NCI-H2171 (cell line): ENCODE measurements around the gene OR2T27.
"Not testable (repeated sequence)": the region's sequence is repeated elsewhere in the genome, so short reads cannot be mapped to it uniquely, and the experiment has no call there.

Source experiments
- DNase-seq: peaks from one replicate; lab custom pipeline; 2025; lab: John Stamatoyannopoulos, UW

OR2T27 gene

GRCh38 chr1:248655354-248655753, at the start of gene OR2T27:
Gene OR2T27 (minus strand): TSS chr1:248655528. CDS start chr1:248650884, 4,644 bp downstream.
- not testable (repeated sequence) for DNase-seq

- no peak for DNase-seq
Observed at GRCh38 chr1:248704606-248705005, 49.3 kb upstream of the OR2T27 start.

GRCh38 chr1:248703674-248704073, 48.3 kb upstream of the OR2T27 start:
- no peak for DNase-seq

GRCh38 chr1:248702714-248703113, 47.4 kb upstream of the OR2T27 start, which contains the start of gene OR14I1:
Gene OR14I1 (minus strand): TSS chr1:248702766.
- DNase-seq: no peak

- no peak for DNase-seq
Observed at GRCh38 chr1:248699099-248699498, 43.8 kb upstream of the OR2T27 start.

GRCh38 chr1:248697907-248698306, 42.6 kb upstream of the OR2T27 start:
- no peak for DNase-seq

GRCh38 chr1:248696774-248697173, 41.4 kb upstream of the OR2T27 start:
- no peak for DNase-seq

- no peak for DNase-seq
Observed at GRCh38 chr1:248696261-248696660, 40.9 kb upstream of the OR2T27 start.

GRCh38 chr1:248695451-248696132, 40.3 kb upstream of the OR2T27 start:
- no peak for DNase-seq

GRCh38 chr1:248691567-248692155, 36.3 kb upstream of the OR2T27 start:
- no peak for DNase-seq

- no peak for DNase-seq
Observed at GRCh38 chr1:248688527-248689298, 33.4 kb upstream of the OR2T27 start.

GRCh38 chr1:248686815-248687214, 31.5 kb upstream of the OR2T27 start:
- no peak for DNase-seq

- no peak for DNase-seq
Observed at GRCh38 chr1:248681651-248682050, 26.3 kb upstream of the OR2T27 start.

GRCh38 chr1:248670003-248670402, 14.7 kb upstream of the OR2T27 start:
- DNase-seq: no peak

GRCh38 chr1:248663453-248664328, 8.4 kb upstream of the OR2T27 start:
- DNase-seq: not testable (repeated sequence)

GRCh38 chr1:248656797-248657196, 1.5 kb upstream of the OR2T27 start:
- DNase-seq: not testable (repeated sequence)

- not testable (repeated sequence) for DNase-seq
Observed at GRCh38 chr1:248648770-248649536, 6.4 kb downstream of the OR2T27 start.

GRCh38 chr1:248645178-248645577, 10.2 kb downstream of the OR2T27 start, which contains the start of gene OR2T35:
Gene OR2T35 (minus strand): TSS chr1:248645278. CDS start chr1:248639258, 6,020 bp downstream.
- DNase-seq: not testable (repeated sequence)

- not testable (repeated sequence) for DNase-seq
Observed at GRCh38 chr1:248642971-248643651, 12.2 kb downstream of the OR2T27 start.

GRCh38 chr1:248641583-248641982, 13.7 kb downstream of the OR2T27 start:
- DNase-seq: not testable (repeated sequence)
